Measurements from ENCODE around the gene CACUL1. TPM values are rescaled to one million over a fixed set of nuclear protein-coding genes. Genes with fewer than 3 reads are reported as not detected.

CACUL1 gene
- total and polyA plus RNA-seq, 10 donors: 4.3 to 56.7 (median 34.9) TPM

- intact Hi-C loops (cut with DNase I; ENCODE audit: low total_unique reads): no loop called here
- no peaks in the 10 kb centered on the region for H3K4me1 ChIP-seq
- H3K36me3 ChIP-seq: no peaks in the 10 kb centered on the region
- no peaks in the 10 kb centered on the region for H3K9me3 ChIP-seq
- TF ChIP-seq CTCF (IDR thresholded peaks at IDR 0.05 in 8 of 11, conservative IDR thresholded peaks at IDR 0.05 in 3 of 11): no peak
- TF ChIP-seq POLR2AphosphoS5 (IDR thresholded peaks at IDR 0.05): no peak
- no peak for TF ChIP-seq POLR2A (IDR thresholded peaks at IDR 0.05)
- no peak overlapping the region for H3K4me3 ChIP-seq
- DNase-seq: no peak
- H3K27me3 ChIP-seq (replicated peaks in 1 of 7): peaks cover 0 to 43% (median 0%) of the 10 kb centered on the region in 7 donors
- WGBS, 5 donors: 47 to 62% (median 61%) methylated on average over 3 of the region's 3 CpGs; no CpG with 5 or more reads in 1 of the 5 donors
- H3K27ac ChIP-seq: no peak overlapping the region
Observed at GRCh38 chr10:118626953-118627352, 127.8 kb downstream of the CACUL1 start.

Other genes starting within 250 kb of the CACUL1 start
- gene PRLHR, start 159.3 kb downstream of the CACUL1 start, total RNA-seq: not detected
- not detected for gene PRLHR, start 159.3 kb downstream of the CACUL1 start, polyA plus RNA-seq